Activated CD4-positive, alpha-beta T cell treated with anti-CD3 and anti-CD28 coated beads, Interleukin-2, amount 50 U/mL, for 1 hour (primary cell): ENCODE measurements around the gene TNF.

ENCODE experiments used
- DNase-seq: peaks from one replicate; pipeline ENCODE4 v3.0.0-alpha.2; 2020

TNF gene

GRCh38 chr6:31545291-31545690 lies 30.1 kb upstream of the TNF start:
- no peak for DNase-seq

GRCh38 chr6:31546339-31546957 lies 28.9 kb upstream of the TNF start, which contains the start of gene ATP6V1G2:
ATP6V1G2 (minus strand) TSS chr6:31546608; CDS start chr6:31546559, 49 bp downstream.
- DNase-seq: peak; percentile 81

- DNase-seq: peak; percentile 82
These were observed 28.2 kb upstream of the TNF start, which contains the start of gene NFKBIL1 for GRCh38 chr6:31546958-31547726. NFKBIL1 (plus strand) TSS chr6:31547608; CDS start chr6:31547695, 87 bp downstream.

GRCh38 chr6:31547727-31548543 lies 27.4 kb upstream of the TNF start:
- DNase-seq: no peak

DNA sequence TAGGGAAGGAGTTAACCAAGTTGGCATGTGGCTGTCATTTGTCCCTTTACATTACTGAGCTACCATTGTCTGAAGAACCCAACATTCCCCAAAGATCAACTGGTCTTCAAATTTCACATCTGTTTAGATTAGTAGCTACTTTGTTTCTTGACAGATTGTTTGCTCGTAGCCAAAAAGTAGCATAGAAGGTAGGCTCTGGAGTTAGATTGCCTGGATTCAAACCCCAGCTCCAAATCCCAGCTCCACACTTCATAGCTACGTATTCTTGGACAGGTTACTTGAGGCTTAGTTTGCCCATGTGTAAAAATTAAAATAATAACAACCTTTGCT lies 26.9 kb upstream of the TNF start:
- DNase-seq: no peak

GRCh38 chr6:31551371-31551770 lies 24.0 kb upstream of the TNF start:
- DNase-seq: peak; percentile 61

DNA sequence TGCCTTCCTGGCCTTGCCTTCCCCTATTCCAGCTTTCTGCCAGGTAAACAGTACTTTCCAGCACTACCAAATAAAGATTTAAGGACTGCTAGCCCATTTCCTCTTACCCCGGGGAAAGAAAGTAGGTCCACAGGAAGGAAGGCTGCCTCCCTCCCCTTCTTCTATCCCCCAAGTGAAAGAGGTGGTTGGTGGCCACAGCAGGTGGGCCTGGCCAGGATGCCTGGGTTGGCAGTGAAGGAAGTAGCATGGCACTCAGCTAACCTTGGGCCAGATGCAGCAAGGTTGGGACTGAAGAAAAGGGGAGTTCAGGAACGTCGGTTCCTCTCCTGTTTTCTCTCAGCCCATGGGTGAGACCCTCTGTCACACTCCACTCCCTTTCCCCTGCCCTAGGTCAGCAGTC lies 19.1 kb upstream of the TNF start:
- DNase-seq: no peak

DNA sequence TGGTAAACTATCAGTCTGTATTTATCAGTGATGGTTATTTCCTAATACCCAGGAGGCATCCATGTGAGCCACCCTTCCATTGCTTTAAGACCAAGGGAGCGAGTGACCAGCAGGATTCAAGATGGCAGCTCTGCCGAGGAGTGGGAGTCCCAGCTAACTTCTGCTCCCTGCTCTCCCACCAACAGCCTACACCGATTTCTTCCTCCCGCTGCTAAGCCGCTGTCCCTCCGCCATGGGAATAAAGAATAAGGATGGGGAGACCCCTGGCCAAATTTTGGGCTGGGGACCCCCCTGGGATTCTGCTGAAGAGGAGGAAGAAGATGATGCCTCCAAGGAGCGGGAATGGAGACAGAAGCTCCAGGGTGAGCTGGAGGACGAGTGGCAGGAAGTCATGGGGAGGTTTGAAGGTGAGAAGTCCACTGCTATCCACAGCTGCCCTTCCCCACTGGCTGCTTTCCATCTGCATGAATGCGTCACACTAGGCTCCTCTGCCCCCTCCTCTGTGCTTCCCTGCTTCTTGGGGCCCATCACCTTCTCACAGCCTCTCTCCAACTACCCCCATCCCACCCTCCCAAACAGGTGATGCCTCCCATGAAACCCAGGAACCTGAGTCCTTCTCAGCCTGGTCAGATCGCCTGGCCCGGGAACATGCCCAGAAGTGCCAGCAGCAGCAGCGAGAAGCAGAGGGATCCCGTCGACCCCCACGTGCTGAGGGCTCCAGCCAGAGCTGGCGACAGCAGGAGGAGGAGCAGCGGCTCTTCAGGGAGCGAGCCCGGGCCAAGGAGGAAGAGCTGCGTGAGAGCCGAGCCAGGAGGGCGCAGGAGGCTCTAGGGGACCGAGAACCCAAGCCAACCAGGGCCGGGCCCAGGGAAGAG lies 17.7 kb upstream of the TNF start:
- no peak for DNase-seq

GRCh38 chr6:31558318-31558625 lies 17.1 kb upstream of the TNF start:
- no peak for DNase-seq

GRCh38 chr6:31558631-31559500 lies 16.5 kb upstream of the TNF start:
- DNase-seq: peak; percentile 57

DNA sequence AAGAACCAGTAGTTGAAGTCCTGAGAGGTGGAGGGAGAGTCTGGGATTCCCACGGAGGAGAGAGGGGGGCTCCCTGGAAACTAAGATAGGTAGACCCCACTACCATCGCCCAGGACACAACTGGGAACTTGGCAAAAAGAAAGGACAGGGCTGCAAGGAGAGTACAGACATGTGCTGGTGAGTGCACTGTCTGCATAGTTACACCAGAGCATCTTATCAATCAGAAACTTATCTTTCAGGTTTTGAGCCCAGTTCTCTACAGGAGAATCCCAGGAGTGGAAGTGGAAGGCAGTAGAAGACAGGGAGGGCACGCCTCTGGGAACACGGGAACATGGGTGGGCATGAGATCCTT lies 15.8 kb upstream of the TNF start:
- DNase-seq: no peak

GRCh38 chr6:31559958-31560696 lies 15.2 kb upstream of the TNF start:
- DNase-seq: no peak

DNA sequence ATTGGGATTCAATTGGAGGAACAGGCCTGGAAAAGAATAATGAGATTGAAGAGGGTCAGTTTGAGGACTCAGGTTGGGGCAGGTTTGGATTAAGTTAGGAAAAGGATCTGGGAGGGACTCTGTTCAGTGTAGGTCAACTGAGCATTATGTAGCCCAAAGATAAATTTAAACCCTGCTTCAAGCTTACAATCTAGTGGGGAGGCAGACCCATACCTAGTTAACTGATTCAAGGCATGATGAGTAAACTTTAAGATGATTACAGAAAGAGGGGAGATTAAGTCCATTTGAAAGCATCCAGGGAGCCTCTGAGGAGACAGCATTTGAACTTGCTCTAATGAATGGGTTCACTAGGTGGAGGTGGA lies 14.7 kb upstream of the TNF start:
- no peak for DNase-seq

GRCh38 chr6:31567531-31568370 lies 7.6 kb upstream of the TNF start:
- DNase-seq: no peak

DNA sequence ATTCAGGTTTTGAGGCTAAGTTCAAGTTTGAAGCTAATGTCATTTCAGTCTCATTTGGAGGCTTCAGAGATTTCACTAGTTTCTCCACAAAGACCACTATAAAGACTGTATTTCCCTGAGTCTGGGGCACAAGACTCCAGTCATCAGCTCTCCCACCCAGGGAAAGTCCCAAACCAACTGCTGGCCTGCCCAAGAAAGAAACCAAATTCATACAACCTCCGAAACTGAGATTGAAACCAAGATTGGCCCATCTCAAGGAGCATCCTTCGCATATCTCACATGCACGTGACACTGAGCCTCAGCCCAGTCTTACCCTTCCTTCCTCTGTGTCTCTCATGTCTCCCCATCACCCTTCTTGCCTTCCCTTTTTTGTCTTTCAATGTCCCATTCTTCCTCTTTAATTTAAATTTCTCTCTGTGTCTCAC lies 6.8 kb upstream of the TNF start:
- no peak for DNase-seq

DNA sequence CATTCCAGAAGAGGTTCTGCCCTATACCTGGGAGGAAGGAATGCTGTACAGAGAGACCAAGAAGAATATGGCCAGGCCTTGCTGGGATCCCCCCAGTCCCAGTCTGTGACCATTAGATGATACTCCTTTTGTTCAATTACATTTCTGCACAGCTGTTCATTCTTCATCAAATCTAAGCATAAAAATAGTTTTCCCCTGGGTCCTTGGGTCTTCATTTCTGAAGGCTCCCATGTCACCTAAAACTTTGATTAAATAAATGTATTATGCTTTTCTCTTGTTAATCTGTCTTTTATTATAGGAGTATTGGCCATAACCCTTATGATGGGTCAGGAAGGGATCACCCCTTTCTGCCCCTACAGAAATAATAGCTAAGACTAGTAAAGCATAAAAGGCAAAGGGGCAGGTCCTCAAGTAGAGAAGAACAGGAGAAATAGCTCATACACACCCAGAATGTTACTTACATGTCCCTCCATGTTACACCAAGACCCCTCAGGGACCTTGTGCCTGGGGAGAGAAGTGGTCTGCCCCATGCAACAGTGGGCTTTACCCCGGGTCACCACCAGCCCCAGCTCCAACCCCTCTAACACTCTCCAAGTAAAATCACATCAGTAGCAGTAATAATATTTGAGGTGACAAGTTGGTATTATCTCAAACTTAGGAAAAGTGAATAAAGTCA lies 5.4 kb upstream of the TNF start:
- no peak for DNase-seq

GRCh38 chr6:31572041-31572911 lies 3.1 kb upstream of the TNF start, which contains the start of gene LTA:
LTA (plus strand) TSS chr6:31572289; CDS start chr6:31572743, 454 bp downstream.
- peak; percentile 71 for DNase-seq
